Measurements from ENCODE around the gene MAP4K1.
"Not testable (repeated sequence)": the region's sequence is repeated elsewhere in the genome, so short reads cannot be mapped to it uniquely, and the experiment has no call there.

The MAP4K1 gene

DNA sequence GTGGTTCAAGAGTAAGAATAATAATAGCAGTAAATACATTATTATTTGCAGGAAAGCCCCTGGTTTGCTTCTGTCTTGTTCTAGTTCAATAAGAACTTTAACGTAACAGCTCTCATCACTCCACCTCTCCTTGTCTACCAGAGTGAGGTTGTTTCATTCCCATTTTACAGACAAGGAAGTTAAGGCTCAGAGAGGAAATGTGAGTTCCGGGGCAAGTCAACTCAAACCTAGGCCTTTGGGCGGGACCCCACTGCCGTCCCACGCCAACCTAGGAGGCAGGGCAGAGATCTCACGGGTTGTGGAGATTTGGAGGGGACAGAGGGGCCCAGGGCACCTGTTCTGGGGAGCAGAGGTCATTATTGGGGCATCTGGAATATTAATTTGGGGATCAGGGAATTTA, 1.5 kb downstream of the MAP4K1 start:
- H3K9ac ChIP-seq (ENCODE audit: low read depth, low read length): no peak overlapping the region
- H3K36me3 ChIP-seq (ENCODE audit: insufficient read depth, low read depth, low read length): peaks cover 13% of the 10 kb centered on the region
- H3K27me3 ChIP-seq (ENCODE audit: insufficient read depth, low read length): no peaks in the 10 kb centered on the region
- no peak overlapping the region for H3K4me3 ChIP-seq (ENCODE audit: low read length)
- peaks cover 4% of the 10 kb centered on the region; the same call in 1 of the 2 replicates for H3K4me1 ChIP-seq (ENCODE audit: insufficient read depth, low read length)
- H3K9me3 ChIP-seq (ENCODE audit: insufficient read depth, low read depth, low read length): no peaks in the 10 kb centered on the region
- no peak overlapping the region for H3K27ac ChIP-seq (ENCODE audit: low read length)

DNA sequence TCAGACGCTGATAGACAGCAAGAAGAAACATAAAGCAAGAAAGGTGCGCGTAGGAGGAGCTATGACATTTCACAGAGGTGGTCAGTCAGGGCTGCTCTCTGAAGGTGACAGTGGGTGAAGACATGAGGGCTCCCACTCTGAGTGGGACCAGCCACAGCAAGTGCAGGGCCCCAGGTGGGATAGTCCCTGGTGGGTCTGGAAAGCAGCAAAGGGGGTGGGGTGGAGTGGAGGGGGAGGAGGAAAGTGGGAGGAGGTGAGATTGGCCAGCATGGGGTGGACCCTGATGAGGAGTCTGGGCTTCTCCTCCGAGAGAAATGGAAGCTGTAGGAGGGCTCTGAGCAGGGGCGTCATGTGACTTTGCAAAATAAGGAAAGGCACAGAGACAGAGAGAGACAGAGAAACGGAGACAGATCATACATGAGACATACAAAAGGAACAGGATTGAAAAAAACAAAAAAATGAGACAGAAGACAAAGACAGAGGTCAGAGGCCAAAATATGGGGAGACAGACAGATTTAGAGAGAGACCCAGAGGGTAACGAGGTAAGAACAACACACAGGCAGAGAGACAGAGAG, 2.7 kb downstream of the MAP4K1 start:
- Histone ChIP-seq H3K4me3 (ENCODE audit: low read length) (no peak overlapping the region), H3K9ac (ENCODE audit: low read depth, low read length) (no peak overlapping the region), H3K9me3 (ENCODE audit: insufficient read depth, low read depth, low read length) (no peaks in the 10 kb centered on the region), H3K4me1 (ENCODE audit: insufficient read depth, low read length) (peaks cover 4% of the 10 kb centered on the region; the same call in 1 of the 2 replicates), H3K36me3 (ENCODE audit: insufficient read depth, low read depth, low read length) (peaks cover 1% of the 10 kb centered on the region), H3K27me3 (ENCODE audit: insufficient read depth, low read length) (no peaks in the 10 kb centered on the region), H3K27ac (ENCODE audit: low read length) (no peak overlapping the region)

DNA sequence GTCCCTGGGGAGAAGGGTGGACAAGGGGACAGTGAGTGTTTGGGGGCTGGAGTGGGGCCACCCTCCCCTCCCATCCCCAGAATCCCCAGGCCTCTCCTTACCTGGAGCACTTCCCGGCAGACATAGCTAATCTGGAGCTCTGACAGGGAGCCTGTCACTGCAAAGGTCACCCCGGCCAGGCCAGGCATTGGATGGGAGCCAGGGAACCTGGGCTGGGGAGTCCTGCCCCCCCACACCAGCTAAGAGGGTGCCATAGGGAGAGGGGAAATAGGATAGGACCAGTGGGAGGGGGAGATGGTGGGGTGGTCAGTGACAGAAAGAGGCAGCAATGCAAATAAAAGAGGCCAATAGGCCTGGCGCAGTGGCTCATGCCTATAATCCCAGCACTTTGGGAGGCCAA, 3.5 kb downstream of the MAP4K1 start:
- H3K36me3 ChIP-seq (ENCODE audit: insufficient read depth, low read depth, low read length): no peaks in the 10 kb centered on the region
- no peaks in the 10 kb centered on the region for H3K27me3 ChIP-seq (ENCODE audit: insufficient read depth, low read length)
- H3K27ac ChIP-seq (ENCODE audit: low read length): no peak overlapping the region
- no peaks in the 10 kb centered on the region for H3K9me3 ChIP-seq (ENCODE audit: insufficient read depth, low read depth, low read length)
- peaks cover 4% of the 10 kb centered on the region; the same call in 1 of the 2 replicates for H3K4me1 ChIP-seq (ENCODE audit: insufficient read depth, low read length)
- H3K4me3 ChIP-seq (ENCODE audit: low read length): no peak overlapping the region
- H3K9ac ChIP-seq (ENCODE audit: low read depth, low read length): no peak overlapping the region

DNA sequence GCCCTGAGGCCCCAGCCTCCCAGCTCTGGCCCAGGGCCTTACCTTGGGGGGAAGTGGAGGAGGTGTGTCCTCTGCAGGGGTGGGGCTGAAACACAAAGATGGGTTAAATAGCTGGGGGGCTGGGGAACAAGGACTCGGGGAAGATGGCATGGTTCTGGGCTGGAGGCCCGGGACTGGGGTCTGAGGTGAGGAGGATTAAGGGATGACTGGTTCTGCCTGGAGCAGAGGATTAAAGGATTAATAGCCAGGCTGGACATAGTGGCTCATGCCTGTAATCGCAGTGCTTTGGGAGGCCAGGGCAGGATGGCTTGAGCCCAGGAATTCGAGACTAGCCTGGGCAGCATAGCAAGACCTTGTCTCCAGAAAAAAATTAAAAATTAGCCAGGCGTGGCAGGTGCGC, 11.6 kb downstream of the MAP4K1 start:
- Histone ChIP-seq H3K27me3 (ENCODE audit: insufficient read depth, low read length) (no peaks in the 10 kb centered on the region), H3K9ac (ENCODE audit: low read depth, low read length) (no peak overlapping the region), H3K4me1 (ENCODE audit: insufficient read depth, low read length) (no peaks in the 10 kb centered on the region), H3K36me3 (ENCODE audit: insufficient read depth, low read depth, low read length) (no peaks in the 10 kb centered on the region), H3K4me3 (ENCODE audit: low read length) (no peak overlapping the region), H3K9me3 (ENCODE audit: insufficient read depth, low read depth, low read length) (no peaks in the 10 kb centered on the region), H3K27ac (ENCODE audit: low read length) (no peak overlapping the region)

DNA sequence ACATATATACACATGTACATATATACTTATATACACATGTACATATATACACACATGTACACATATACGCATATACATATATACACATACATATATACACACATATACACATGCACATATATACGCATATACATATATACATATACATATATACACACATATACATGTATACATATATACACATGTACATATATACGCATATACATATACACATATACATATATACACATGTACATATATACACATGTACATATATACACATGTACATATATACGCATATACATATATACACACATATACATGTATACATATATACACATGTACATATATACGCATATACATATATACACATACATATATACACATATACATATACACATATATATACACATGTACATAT, 14.9 kb downstream of the MAP4K1 start:
- not testable (repeated sequence) for H3K36me3 ChIP-seq (ENCODE audit: insufficient read depth, low read depth, low read length)

DNA sequence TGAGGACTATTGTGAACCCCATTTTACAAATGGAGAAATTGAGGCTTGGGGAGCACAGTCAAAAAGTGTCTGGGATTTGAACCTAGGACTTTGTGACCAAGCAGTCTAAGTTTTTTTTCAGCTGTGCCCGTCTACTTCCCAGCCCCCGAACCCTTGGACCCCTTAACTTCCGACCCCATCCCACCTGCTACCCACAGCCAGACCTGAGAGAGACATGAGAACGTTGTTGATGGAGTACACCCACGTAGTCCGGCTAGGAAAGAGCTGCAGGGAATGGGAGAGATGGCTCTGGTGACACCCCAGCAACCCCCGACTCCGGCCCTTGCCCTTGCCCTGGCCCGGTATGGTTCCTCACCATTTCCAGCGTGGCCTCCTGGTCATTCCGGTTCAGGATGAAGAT, 18.0 kb downstream of the MAP4K1 start:
- no peak overlapping the region for H3K27ac ChIP-seq (ENCODE audit: low read length)
- H3K4me3 ChIP-seq (ENCODE audit: low read length): no peak overlapping the region
- H3K9ac ChIP-seq (ENCODE audit: low read depth, low read length): no peak overlapping the region
- no peaks in the 10 kb centered on the region for H3K27me3 ChIP-seq (ENCODE audit: insufficient read depth, low read length)
- no peaks in the 10 kb centered on the region for H3K36me3 ChIP-seq (ENCODE audit: insufficient read depth, low read depth, low read length)
- H3K9me3 ChIP-seq (ENCODE audit: insufficient read depth, low read depth, low read length): no peaks in the 10 kb centered on the region
- peaks cover 3% of the 10 kb centered on the region; the same call in 1 of the 2 replicates for H3K4me1 ChIP-seq (ENCODE audit: insufficient read depth, low read length)

More for the DNA sequence above, 14.9 kb downstream of the MAP4K1 start:
- H3K9ac ChIP-seq (ENCODE audit: low read depth, low read length); H3K27me3 ChIP-seq (ENCODE audit: insufficient read depth, low read length); H3K4me1 ChIP-seq (ENCODE audit: insufficient read depth, low read length); H3K27ac ChIP-seq (ENCODE audit: low read length); H3K4me3 ChIP-seq (ENCODE audit: low read length); H3K9me3 ChIP-seq (ENCODE audit: insufficient read depth, low read depth, low read length): not testable (repeated sequence)

DNA sequence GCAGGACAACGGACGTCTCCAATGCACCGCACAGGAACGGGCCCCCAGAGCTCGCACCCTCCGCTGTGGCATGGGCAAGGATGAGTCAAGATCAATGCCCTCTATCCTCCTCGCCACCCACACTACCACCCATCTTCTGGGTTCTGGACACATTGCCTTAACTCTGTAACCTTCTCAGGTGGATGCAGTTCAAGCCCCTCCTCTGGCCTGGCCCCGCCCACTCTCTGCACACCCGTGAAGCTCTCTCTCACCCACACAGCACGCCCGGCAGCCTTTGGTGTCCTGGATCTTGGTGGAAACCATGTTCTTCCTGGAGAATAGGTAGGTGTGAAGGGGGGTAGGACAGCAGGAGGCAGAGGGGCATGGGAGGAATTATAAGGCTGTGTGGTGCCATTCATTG, 20.7 kb downstream of the MAP4K1 start:
- no peak overlapping the region; the same call in 1 of the 2 replicates for H3K4me3 ChIP-seq (ENCODE audit: low read length)
- H3K27me3 ChIP-seq (ENCODE audit: insufficient read depth, low read length): no peaks in the 10 kb centered on the region
- H3K36me3 ChIP-seq (ENCODE audit: insufficient read depth, low read depth, low read length): no peaks in the 10 kb centered on the region
- H3K4me1 ChIP-seq (ENCODE audit: insufficient read depth, low read length): peaks cover 3% of the 10 kb centered on the region; the same call in 1 of the 2 replicates
- no peak overlapping the region for H3K27ac ChIP-seq (ENCODE audit: low read length)
- H3K9me3 ChIP-seq (ENCODE audit: insufficient read depth, low read depth, low read length): no peaks in the 10 kb centered on the region
- no peak overlapping the region for H3K9ac ChIP-seq (ENCODE audit: low read depth, low read length)

DNA sequence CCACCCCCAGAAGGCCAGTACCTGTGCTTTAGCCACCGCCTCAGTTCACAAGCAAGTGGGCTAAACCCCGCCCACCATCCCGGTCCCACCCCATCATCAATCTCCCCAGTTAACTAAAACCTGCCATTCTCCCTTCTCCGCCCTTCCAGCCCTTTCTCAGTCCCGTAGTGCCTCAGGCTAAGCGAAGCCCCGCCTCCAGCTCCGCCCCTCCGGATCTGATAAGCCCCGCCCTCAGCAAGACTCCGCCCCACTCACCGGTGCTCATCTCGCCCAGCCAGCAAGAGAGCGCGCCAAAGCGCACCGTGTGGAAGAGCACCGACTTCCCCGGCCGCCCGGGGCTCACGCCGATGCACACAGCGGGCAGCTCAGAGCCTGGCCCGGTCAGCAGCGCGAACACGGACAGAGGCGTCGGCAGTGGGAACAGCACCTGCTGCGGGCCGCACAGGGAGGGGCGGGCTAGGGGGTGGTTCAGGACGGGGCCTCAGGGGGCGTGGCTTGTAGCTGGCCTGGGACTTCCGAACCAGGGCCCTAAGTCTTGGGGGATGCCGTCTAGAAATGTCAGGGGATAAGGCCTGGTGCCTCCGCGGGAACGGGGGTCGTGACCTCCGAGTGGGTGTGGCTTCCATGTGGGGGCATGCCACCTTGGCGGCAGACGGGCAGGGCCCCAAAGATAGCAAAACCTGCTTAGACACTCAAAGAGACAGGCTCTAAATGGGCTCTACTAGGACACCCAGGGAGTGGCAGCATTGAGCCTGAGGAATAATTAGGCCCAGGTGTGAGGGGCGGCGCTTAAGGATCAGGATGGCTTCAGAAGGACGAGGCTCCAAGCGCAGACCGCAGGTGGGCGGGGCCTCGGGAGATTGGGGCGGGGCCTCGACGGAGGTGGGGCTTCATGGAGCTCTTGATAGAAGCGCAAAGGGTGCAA, 21.4 kb downstream of the MAP4K1 start:
- H3K9me3 ChIP-seq (ENCODE audit: insufficient read depth, low read depth, low read length): no peaks in the 10 kb centered on the region
- peak overlapping the region; percentile 11 for H3K27ac ChIP-seq (ENCODE audit: low read length)
- H3K27me3 ChIP-seq (ENCODE audit: insufficient read depth, low read length): no peaks in the 10 kb centered on the region
- peak overlapping the region; percentile 65; the same call in 1 of the 2 replicates for H3K9ac ChIP-seq (ENCODE audit: low read depth, low read length)
- no peaks in the 10 kb centered on the region for H3K36me3 ChIP-seq (ENCODE audit: insufficient read depth, low read depth, low read length)
- peaks cover 3% of the 10 kb centered on the region; the same call in 1 of the 2 replicates for H3K4me1 ChIP-seq (ENCODE audit: insufficient read depth, low read length)
- H3K4me3 ChIP-seq (ENCODE audit: low read length): peak overlapping the region; percentile 82

DNA sequence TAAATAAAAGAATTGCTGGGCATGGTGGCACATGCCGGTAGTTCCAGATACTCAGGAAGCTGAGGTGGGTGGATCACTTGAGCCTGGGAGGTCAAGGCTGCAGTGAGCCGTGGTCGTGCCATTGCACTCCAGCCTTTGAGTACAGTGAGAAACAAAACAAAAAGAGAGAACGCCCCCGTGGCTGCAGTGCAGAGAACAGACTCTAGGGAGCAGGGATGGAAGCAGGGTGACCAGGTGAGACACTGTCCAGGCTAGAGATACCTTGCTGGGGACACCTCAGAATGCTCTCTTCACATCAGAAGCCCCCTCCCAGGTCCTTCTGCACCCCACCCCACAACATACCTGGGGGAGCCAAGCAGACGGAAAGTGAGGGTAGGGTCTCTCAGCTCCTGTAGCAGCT, 24.8 kb downstream of the MAP4K1 start:
- Histone ChIP-seq H3K9ac (ENCODE audit: low read depth, low read length) (no peak overlapping the region), H3K4me1 (ENCODE audit: insufficient read depth, low read length) (peaks cover 3% of the 10 kb centered on the region; the same call in 1 of the 2 replicates), H3K9me3 (ENCODE audit: insufficient read depth, low read depth, low read length) (no peaks in the 10 kb centered on the region), H3K27ac (ENCODE audit: low read length) (no peak overlapping the region), H3K4me3 (ENCODE audit: low read length) (no peak overlapping the region), H3K36me3 (ENCODE audit: insufficient read depth, low read depth, low read length) (peaks cover 3% of the 10 kb centered on the region; the same call in 1 of the 2 replicates), H3K27me3 (ENCODE audit: insufficient read depth, low read length) (no peaks in the 10 kb centered on the region)

DNA sequence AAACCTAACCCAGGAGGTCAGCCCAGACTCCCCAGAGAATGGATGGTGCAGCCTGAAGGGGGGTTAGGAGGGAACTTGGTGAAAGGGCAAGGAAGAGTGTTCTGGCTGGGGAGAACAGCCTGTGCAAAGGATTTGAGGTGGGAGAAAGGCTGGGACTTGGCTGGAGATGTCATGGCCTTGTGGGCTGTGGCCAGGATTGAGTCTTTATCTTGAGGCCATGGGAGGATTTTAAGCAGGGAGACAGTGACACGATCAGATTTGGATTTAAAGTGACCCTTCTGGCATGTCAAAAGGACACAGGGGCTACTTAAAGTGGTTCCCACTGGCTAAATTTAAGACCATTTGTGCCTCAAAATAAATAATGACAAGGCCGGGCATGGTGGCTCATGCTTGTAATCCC, 29.7 kb downstream of the MAP4K1 start:
- Histone ChIP-seq H3K27ac (ENCODE audit: low read length) (no peak overlapping the region), H3K4me3 (ENCODE audit: low read length) (no peak overlapping the region), H3K9me3 (ENCODE audit: insufficient read depth, low read depth, low read length) (no peaks in the 10 kb centered on the region), H3K9ac (ENCODE audit: low read depth, low read length) (no peak overlapping the region), H3K36me3 (ENCODE audit: insufficient read depth, low read depth, low read length) (peaks cover 18% of the 10 kb centered on the region; the same call in 1 of the 2 replicates), H3K4me1 (ENCODE audit: insufficient read depth, low read length) (no peaks in the 10 kb centered on the region), H3K27me3 (ENCODE audit: insufficient read depth, low read length) (no peaks in the 10 kb centered on the region)

DNA sequence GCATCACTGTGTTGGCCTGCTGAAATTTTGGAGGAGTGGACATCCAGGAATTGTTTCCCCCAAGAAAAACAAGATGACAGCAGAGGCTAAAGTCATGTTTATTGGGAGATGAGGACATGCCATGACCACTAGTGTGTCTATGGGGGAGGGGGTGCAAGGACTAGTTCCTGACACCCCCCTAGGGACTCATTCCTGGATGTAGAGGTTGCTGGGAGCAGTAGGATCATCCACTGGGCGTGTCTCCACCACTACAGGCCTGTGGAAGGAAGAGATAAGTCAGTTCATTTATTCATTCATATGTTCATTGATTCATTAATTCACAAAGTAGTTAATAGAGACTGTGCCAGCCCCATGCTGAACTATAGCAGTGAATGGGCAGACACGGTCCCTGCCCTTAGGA, 30.2 kb downstream of the MAP4K1 start:
- Histone ChIP-seq H3K27me3 (ENCODE audit: insufficient read depth, low read length) (no peaks in the 10 kb centered on the region), H3K36me3 (ENCODE audit: insufficient read depth, low read depth, low read length) (peaks cover 18% of the 10 kb centered on the region; the same call in 1 of the 2 replicates), H3K4me1 (ENCODE audit: insufficient read depth, low read length) (no peaks in the 10 kb centered on the region), H3K4me3 (ENCODE audit: low read length) (no peak overlapping the region), H3K9me3 (ENCODE audit: insufficient read depth, low read depth, low read length) (no peaks in the 10 kb centered on the region), H3K9ac (ENCODE audit: low read depth, low read length) (no peak overlapping the region), H3K27ac (ENCODE audit: low read length) (no peak overlapping the region)

DNA sequence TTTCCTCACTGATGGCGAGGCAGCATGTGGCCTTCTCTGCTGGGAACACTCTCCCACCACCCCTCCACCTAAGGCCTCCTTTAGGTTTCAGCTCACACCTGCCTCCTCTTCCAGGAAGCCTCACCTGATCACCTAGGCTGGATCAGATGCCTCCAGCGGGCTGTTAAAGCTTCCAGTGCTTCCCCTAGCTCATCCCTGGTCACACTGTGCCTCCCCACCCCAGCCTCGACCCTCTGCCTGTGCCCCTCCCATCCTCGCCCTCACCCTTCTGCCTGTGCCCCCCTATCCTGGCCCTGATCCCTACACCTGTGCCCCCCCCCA, 33.8 kb downstream of the MAP4K1 start:
- H3K27me3 ChIP-seq (ENCODE audit: insufficient read depth, low read length): no peaks in the 10 kb centered on the region
- no peaks in the 10 kb centered on the region for H3K9me3 ChIP-seq (ENCODE audit: insufficient read depth, low read depth, low read length)
- H3K9ac ChIP-seq (ENCODE audit: low read depth, low read length): no peak overlapping the region
- H3K27ac ChIP-seq (ENCODE audit: low read length): no peak overlapping the region
- peaks cover 18% of the 10 kb centered on the region; the same call in 1 of the 2 replicates for H3K36me3 ChIP-seq (ENCODE audit: insufficient read depth, low read depth, low read length)
- H3K4me1 ChIP-seq (ENCODE audit: insufficient read depth, low read length): no peaks in the 10 kb centered on the region
- H3K4me3 ChIP-seq (ENCODE audit: low read length): no peak overlapping the region

All from iPS-20b (cell line).